GM12874 (cell line): Measurements from ENCODE around the gene SFT2D3.

Experiments
- CTCF ChIP-seq: IDR thresholded peaks from 2 replicates; pipeline ENCODE4 v1.5.1; 2011; ENCODE audit warnings: low read depth, mild to moderate bottlenecking, control low read depth, low read length, moderate library complexity; ENCODE audit not compliant: insufficient read depth

Gene SFT2D3

GRCh38 chr2:127673291-127674069 is 27.8 kb upstream of the SFT2D3 start:
- TF ChIP-seq CTCF, result no peak

- TF ChIP-seq CTCF, result no peak
These were observed 26.8 kb upstream of the SFT2D3 start for GRCh38 chr2:127674241-127675209.

- TF ChIP-seq CTCF, result no peak
These were observed 25.7 kb upstream of the SFT2D3 start, which contains the start of gene LIMS2 for GRCh38 chr2:127675331-127676261. TSS of gene LIMS2 (minus strand) at chr2:127675530. CDS start at chr2:127675024, 506 bp downstream.

GRCh38 chr2:127676906-127677305 is 24.4 kb upstream of the SFT2D3 start:
- no peak for TF ChIP-seq CTCF

- TF ChIP-seq CTCF, result no peak
These were observed 22.8 kb upstream of the SFT2D3 start for GRCh38 chr2:127678531-127678930.

GRCh38 chr2:127678991-127679390 is 22.3 kb upstream of the SFT2D3 start:
- no peak for TF ChIP-seq CTCF
